ENCODE results near the gene FAM151A. TPM values are rescaled to one million over a fixed set of nuclear protein-coding genes. Genes with fewer than 3 reads are reported as not detected.

Gene FAM151A
- total RNA-seq = not detected in 2 replicates

GRCh38 chr1:54623216-54624007 is at the start of gene FAM151A:
Gene FAM151A (minus strand): TSS chr1:54623525. CDS start chr1:54623395, 130 bp downstream.

GRCh38 chr1:54640863-54641836 is 17.8 kb upstream of the FAM151A start, which contains the start of gene MROH7:
Gene MROH7 (plus strand): TSS chr1:54641786. CDS start chr1:54652927, 11,141 bp downstream.

Other genes with a start within 250 kb of the FAM151A start
- 11.1 and 12.8 TPM in 2 replicates for gene SSBP3, start 217.1 kb downstream of the FAM151A start, total RNA-seq
- 1.8 and 6.6 TPM in 2 replicates for gene ACOT11, start 75.3 kb downstream of the FAM151A start, total RNA-seq
- gene MROH7, start 18.3 kb upstream of the FAM151A start, total RNA-seq = 0.14 and 0.92 TPM in 2 replicates
- gene TTC4, start 92.3 kb upstream of the FAM151A start, total RNA-seq = 14.2 and 18.3 TPM in 2 replicates
- gene PARS2, start 141.0 kb upstream of the FAM151A start, total RNA-seq = 3.3 and 4.6 TPM in 2 replicates
- not detected in 2 replicates for gene TTC22, start 177.8 kb upstream of the FAM151A start, total RNA-seq

Measured in smooth muscle cell of bladder (primary cell).